Type B pancreatic cell (in vitro differentiated cells): ENCODE results near the gene NTM. TPM values are rescaled to one million over a fixed set of nuclear protein-coding genes. Genes with fewer than 3 reads are reported as not detected.

Experiments used
- DNase-seq: peaks from one replicate; pipeline ENCODE4 v3.0.0; 2021; ENCODE audit warnings: mixed read lengths; ENCODE audit not compliant: unreplicated experiment; ENCODE audit errors: extremely low spot score
- H3K27ac Mint-ChIP-seq: 2 replicates; pipeline ENCODE4 v1.8.0; 2021; ENCODE audit warnings: mild to moderate bottlenecking, mixed read lengths
- H3K27me3 Mint-ChIP-seq: 2 replicates; pipeline ENCODE4 v1.8.0; 2021; ENCODE audit warnings: mixed read lengths
- H3K36me3 Mint-ChIP-seq: 2 replicates; pipeline ENCODE4 v1.8.0; 2021; ENCODE audit warnings: mixed read lengths
- H3K4me1 Mint-ChIP-seq: one replicate; pipeline ENCODE4 v1.8.0; 2021; ENCODE audit warnings: mixed read lengths; ENCODE audit not compliant: unreplicated experiment
- H3K4me3 Mint-ChIP-seq: 2 replicates; pipeline ENCODE4 v1.8.0; 2021; ENCODE audit warnings: mild to moderate bottlenecking, mixed read lengths
- H3K9me3 Mint-ChIP-seq: 2 replicates; pipeline ENCODE4 v1.8.0; 2021; ENCODE audit warnings: mixed read lengths
- CTCF ChIP-seq: fragments of 200-600 bp; sonication (generic); conservative IDR thresholded peaks from 2 replicates; pipeline ENCODE4 v1.5.0; 2021; ENCODE audit warnings: antibody characterized with exemption, mild to moderate bottlenecking
- total RNA-seq: library from RNA; stranded (reverse); gene quantifications from 2 replicates; pipeline ENCODE4 v1.2.1, GENCODE V29; 2021; ENCODE audit warnings: low replicate concordance

The NTM gene
- total RNA-seq, 1 donor from 2014 or later: 19.2 TPM

GRCh38 chr11:132347156-132348090, 977.0 kb downstream of the NTM start:
- H3K9me3 Mint-ChIP-seq: no peaks in the 10 kb centered on the region
- TF ChIP-seq CTCF: no peak

GRCh38 chr11:132349811-132350733, 979.7 kb downstream of the NTM start:
- Mint-ChIP-seq H3K9me3 (no peaks in the 10 kb centered on the region), H3K4me3 (no peak overlapping the region), H3K27ac (no peak overlapping the region), H3K4me1 (no peaks in the 10 kb centered on the region), H3K36me3 (no peaks in the 10 kb centered on the region), H3K27me3 (peaks cover 16% of the 10 kb centered on the region)
- TF ChIP-seq CTCF: no peak
- no peak for DNase-seq

More at GRCh38 chr11:132347156-132348090, 977.0 kb downstream of the NTM start:
- Mint-ChIP-seq H3K4me1 (no peaks in the 10 kb centered on the region), H3K27ac (no peak overlapping the region), H3K27me3 (peaks cover 24% of the 10 kb centered on the region), H3K36me3 (no peaks in the 10 kb centered on the region), H3K4me3 (no peak overlapping the region)
- no peak for DNase-seq

DNA sequence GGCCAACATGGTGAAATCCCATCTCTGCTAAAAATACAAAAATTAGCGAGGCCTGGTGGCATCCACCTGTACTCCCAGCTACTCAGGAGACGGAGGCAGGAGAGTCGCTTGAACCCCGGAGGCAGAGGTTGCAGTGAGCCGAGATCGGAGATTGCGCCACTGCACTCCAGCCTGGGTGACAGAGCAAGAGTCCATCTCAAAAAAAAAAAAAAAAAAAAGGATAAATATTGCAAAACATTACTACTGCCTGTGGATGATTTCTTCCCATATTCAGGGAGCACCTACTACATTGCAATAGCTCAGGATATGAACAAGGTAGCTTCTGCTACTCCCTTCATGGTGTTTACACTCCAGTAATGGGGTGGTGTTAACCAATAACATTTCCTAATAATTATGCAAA, 980.6 kb downstream of the NTM start:
- Mint-ChIP-seq H3K9me3 (no peaks in the 10 kb centered on the region), H3K4me3 (no peak overlapping the region), H3K27me3 (peaks cover 16% of the 10 kb centered on the region), H3K36me3 (no peaks in the 10 kb centered on the region), H3K27ac (no peak overlapping the region), H3K4me1 (no peaks in the 10 kb centered on the region)
- no peak for DNase-seq
- no peak for TF ChIP-seq CTCF

DNA sequence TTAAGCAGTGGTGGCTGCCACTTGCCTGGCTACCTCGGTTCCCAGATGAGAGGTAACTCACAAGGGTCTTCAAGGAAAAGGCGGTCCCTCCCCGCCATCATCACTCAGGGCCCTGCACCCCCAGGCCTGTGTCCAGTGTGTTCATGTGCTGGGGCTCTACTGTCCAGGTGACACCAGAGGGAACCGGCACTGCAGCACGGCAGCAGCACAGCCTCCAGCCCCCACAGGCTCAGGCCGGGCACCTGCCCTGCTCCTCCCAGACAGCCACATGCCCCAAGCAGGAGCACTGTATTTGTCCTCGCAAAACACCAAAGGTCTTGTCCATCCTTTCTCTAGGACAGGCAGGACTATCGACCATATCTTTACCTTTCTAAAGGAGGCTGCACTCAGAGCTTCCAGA, 982.1 kb downstream of the NTM start:
- Mint-ChIP-seq H3K9me3 (no peaks in the 10 kb centered on the region), H3K36me3 (no peaks in the 10 kb centered on the region), H3K4me3 (no peak overlapping the region), H3K4me1 (no peaks in the 10 kb centered on the region), H3K27ac (no peak overlapping the region), H3K27me3 (peaks cover 18% of the 10 kb centered on the region)
- DNase-seq: no peak
- no peak for TF ChIP-seq CTCF

DNA sequence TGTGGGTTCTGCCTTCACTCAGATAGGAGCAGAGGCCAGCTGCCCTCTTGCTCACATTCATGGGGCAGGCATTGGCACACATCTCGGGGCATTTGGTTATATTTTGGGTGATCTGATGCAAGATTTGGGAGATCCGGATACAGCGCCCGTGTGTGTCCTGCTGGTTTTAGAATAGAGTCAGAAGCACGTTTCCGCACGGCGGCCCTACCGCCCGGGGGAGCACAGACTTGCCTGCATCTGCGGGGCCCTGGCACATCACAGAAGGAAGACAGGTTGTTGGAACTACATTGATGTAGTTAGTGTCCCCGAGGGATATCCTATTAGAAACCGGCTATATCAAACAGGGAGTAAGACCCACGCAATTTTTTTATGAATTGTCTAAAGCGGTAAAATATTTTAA, 982.8 kb downstream of the NTM start:
- Mint-ChIP-seq H3K27me3 (peaks cover 12% of the 10 kb centered on the region), H3K4me1 (no peaks in the 10 kb centered on the region), H3K36me3 (no peaks in the 10 kb centered on the region), H3K9me3 (no peaks in the 10 kb centered on the region), H3K27ac (no peak overlapping the region), H3K4me3 (no peak overlapping the region)
- no peak for DNase-seq
- TF ChIP-seq CTCF: no peak
